Measurements from ENCODE around the gene MAGEH1. TPM values are rescaled to one million over a fixed set of nuclear protein-coding genes. Genes with fewer than 3 reads are reported as not detected.
"Not testable (repeated sequence)": the region's sequence is repeated elsewhere in the genome, so short reads cannot be mapped to it uniquely, and the experiment has no call there.

The MAGEH1 gene
- total RNA-seq, 1 experiment from 2014 or later: 13.9 TPM

DNA sequence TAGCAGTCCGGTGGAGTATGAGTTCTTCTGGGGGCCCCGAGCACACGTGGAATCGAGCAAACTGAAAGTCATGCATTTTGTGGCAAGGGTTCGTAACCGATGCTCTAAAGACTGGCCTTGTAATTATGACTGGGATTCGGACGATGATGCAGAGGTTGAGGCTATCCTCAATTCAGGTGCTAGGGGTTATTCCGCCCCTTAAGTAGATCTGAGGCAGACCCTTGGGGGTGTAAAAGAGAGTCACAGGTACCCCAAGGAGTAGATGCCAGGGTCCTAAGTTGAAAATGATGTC is 852 bp downstream of the MAGEH1 start:
- TF ChIP-seq ETV6 (CRISPR knock-in tag; IDR thresholded peaks at IDR 0.05) (no peak), GRHL2 (CRISPR knock-in tag; IDR thresholded peaks at IDR 0.05; ENCODE audit: insufficient replicate concordance, severe bottlenecking) (no peak), SMAD3 (CRISPR knock-in tag; IDR thresholded peaks at IDR 0.05; ENCODE audit: borderline replicate concordance) (no peak), ZNF671 (CRISPR knock-in tag; IDR thresholded peaks at IDR 0.05) (no peak)
- ATAC-seq: no peak
- ChIA-PET POLR2A (no interaction called here), CTCF (interaction anchor here (1.5 kb wide), 1 partner anchor 36 kb away, joined by 6 read pairs; no protein-coding TSS in a partner anchor)
- Mint-ChIP-seq H3K9me3 (no peaks in the 10 kb centered on the region), H3K27ac (no peak overlapping the region), H3K4me1 (peaks cover 3% of the 10 kb centered on the region; the same call in 1 of the 2 replicates), H3K4me3 (peak overlapping the region; percentile 92), H3K36me3 (no peaks in the 10 kb centered on the region), H3K27me3 (ENCODE audit: low read depth) (no peaks in the 10 kb centered on the region; the same call in 1 of the 2 replicates)
- no peak for DNase-seq (ENCODE audit: low spot score)

DNA sequence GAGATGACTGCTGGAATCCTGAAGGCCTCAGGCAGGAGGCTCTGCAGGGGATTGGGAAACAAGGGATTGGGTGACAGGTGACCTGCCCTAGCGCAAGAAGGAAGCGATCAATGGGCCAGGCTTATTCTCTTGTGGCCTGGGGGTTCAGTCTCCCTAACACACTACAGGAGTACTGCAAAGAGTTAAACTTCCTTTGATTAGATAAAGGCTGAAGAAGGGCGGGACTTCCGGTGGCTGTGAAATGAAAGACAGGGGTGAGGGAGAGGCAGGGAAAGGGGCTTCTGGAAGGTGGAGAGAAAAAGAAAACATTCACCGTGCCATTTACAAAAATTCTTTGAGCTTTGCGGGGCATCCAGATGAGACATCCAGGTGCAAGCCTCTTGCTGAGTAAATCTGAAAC is 3.8 kb downstream of the MAGEH1 start:
- not testable (repeated sequence) for H3K36me3 Mint-ChIP-seq, H3K4me1 Mint-ChIP-seq
- ATAC-seq: peak; percentile 74

DNA sequence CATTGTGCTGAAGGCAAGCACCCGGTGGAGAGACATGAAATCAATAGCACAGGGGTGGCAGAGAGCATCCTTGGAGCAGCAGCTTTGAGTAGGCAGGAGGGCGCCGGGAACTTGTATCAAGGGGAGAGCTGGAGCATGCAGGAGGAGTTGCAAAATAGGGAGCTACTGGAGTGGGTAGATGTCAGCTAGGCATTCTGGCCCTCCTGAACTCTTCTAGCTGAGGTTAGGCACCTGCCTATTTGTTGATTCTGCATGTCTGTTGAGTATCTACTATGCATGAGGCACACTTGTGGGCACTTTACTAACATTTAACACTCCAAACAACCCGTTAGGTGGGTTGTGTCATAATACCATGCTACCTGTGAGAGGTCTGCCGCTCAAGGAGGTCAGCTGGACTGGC is 7.5 kb downstream of the MAGEH1 start:
- H3K9me3 Mint-ChIP-seq; H3K27ac Mint-ChIP-seq; CTCF ChIA-PET; H3K27me3 Mint-ChIP-seq (ENCODE audit: low read depth); POLR2A ChIA-PET; ATAC-seq; H3K4me1 Mint-ChIP-seq; H3K36me3 Mint-ChIP-seq; DNase-seq (ENCODE audit: low spot score); H3K4me3 Mint-ChIP-seq: not testable (repeated sequence)

More for the DNA sequence above, 3.8 kb downstream of the MAGEH1 start:
- CTCF ChIA-PET; H3K27me3 Mint-ChIP-seq (ENCODE audit: low read depth); H3K4me3 Mint-ChIP-seq; DNase-seq (ENCODE audit: low spot score); POLR2A ChIA-PET; H3K9me3 Mint-ChIP-seq; H3K27ac Mint-ChIP-seq: not testable (repeated sequence)

GRCh38 chrX:55459926-55460325 is 8.0 kb downstream of the MAGEH1 start:
- H3K36me3 Mint-ChIP-seq; POLR2A ChIA-PET; H3K27ac Mint-ChIP-seq; H3K4me3 Mint-ChIP-seq; DNase-seq (ENCODE audit: low spot score); H3K27me3 Mint-ChIP-seq (ENCODE audit: low read depth); H3K9me3 Mint-ChIP-seq; CTCF ChIA-PET; H3K4me1 Mint-ChIP-seq; ATAC-seq: not testable (repeated sequence)

DNA sequence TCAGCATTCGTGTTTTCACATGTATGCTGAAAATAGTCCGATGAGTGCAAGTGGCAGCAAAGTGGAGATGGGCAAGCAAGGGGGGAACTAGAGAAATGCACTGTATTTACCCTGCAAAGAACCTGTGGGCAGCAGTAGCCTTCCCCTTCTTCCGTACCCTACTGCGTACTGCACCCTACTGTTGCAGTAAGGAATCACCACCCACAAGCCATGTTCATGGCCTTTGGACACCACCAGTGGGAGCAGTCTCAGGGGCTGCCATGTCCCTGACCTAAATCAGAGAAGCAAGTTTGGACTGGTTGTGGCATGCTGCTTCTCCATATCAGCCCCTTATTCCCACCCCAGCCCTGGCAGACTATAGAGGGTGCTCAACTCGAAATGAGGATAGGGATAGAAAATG is 12.1 kb downstream of the MAGEH1 start:
- H3K27ac Mint-ChIP-seq; H3K9me3 Mint-ChIP-seq; CTCF ChIA-PET; H3K4me1 Mint-ChIP-seq; POLR2A ChIA-PET; H3K27me3 Mint-ChIP-seq (ENCODE audit: low read depth); DNase-seq (ENCODE audit: low spot score); H3K4me3 Mint-ChIP-seq; H3K36me3 Mint-ChIP-seq: not testable (repeated sequence)
- peak; percentile 92 for ATAC-seq

DNA sequence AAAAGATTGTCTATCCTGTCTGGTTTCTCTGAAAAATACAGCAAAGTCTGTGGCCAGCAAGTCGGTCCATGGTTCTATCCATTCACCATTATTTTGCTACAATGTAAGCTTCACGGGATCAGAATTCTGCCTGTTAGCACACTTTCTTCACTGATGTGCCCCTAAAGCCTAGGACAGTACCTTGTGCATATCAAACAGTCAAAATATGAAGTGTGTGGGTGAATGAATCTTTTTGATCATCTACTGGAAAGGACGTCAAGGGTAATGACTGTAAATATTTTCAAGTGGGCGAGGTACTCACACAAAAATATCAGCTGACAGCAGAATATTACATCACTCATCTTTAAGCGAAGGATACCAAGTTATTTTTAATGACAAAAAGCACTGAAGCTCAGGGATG is 13.2 kb downstream of the MAGEH1 start:
- H3K27me3 Mint-ChIP-seq (ENCODE audit: low read depth); H3K27ac Mint-ChIP-seq; CTCF ChIA-PET; POLR2A ChIA-PET; DNase-seq (ENCODE audit: low spot score); ATAC-seq; H3K36me3 Mint-ChIP-seq; H3K4me1 Mint-ChIP-seq; H3K4me3 Mint-ChIP-seq; H3K9me3 Mint-ChIP-seq: not testable (repeated sequence)

- H3K27ac Mint-ChIP-seq; H3K36me3 Mint-ChIP-seq; H3K27me3 Mint-ChIP-seq (ENCODE audit: low read depth); ATAC-seq; H3K4me1 Mint-ChIP-seq; H3K9me3 Mint-ChIP-seq; POLR2A ChIA-PET; H3K4me3 Mint-ChIP-seq; CTCF ChIA-PET; DNase-seq (ENCODE audit: low spot score): not testable (repeated sequence)
These were observed 13.9 kb downstream of the MAGEH1 start for GRCh38 chrX:55465791-55466190.

- DNase-seq (ENCODE audit: low spot score); H3K27me3 Mint-ChIP-seq (ENCODE audit: low read depth); H3K27ac Mint-ChIP-seq; H3K4me1 Mint-ChIP-seq; H3K9me3 Mint-ChIP-seq; CTCF ChIA-PET; POLR2A ChIA-PET; ATAC-seq; H3K4me3 Mint-ChIP-seq; H3K36me3 Mint-ChIP-seq: not testable (repeated sequence)
These were observed 28.0 kb downstream of the MAGEH1 start for GRCh38 chrX:55479956-55480355.

GRCh38 chrX:55480390-55481062 is 28.6 kb downstream of the MAGEH1 start:
- Mint-ChIP-seq H3K36me3 (no peaks in the 10 kb centered on the region), H3K9me3 (no peaks in the 10 kb centered on the region), H3K4me3 (no peak overlapping the region), H3K4me1 (no peaks in the 10 kb centered on the region), H3K27me3 (ENCODE audit: low read depth) (no peaks in the 10 kb centered on the region), H3K27ac (no peak overlapping the region)
- CTCF ChIA-PET: no interaction called here
- no peak for ATAC-seq
- TF ChIP-seq SMAD3 (CRISPR knock-in tag; IDR thresholded peaks at IDR 0.05; ENCODE audit: borderline replicate concordance) (no peak), CTCF (IDR thresholded peaks at IDR 0.05) (no peak)
- POLR2A ChIA-PET: no interaction called here
- DNase-seq (ENCODE audit: low spot score): no peak
